ENCODE data around the gene GJB4. TPM values are rescaled to one million over a fixed set of nuclear protein-coding genes. Genes with fewer than 3 reads are reported as not detected.

Gene GJB4
- polyA plus RNA-seq, 1 experiment, result not detected

DNA sequence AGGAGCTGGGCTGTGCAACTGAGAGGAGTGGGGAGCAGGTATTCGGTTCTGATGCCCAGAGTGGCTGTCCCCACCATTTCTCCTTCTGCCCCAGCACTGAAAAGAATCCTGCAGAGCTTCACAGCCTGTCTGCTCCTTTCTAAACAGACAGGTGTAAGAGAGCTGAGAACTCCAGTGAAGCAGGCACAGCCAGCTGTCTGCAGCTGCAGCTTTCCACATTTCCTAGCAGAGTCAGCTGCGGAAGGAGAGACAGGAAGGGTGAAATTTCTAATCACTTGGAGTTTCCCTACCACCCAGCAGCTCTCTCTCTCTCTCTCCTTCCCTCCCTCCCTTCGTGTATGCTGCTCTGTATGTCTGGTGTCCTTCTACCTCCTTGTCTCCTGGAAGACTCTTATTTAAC, 45.2 kb upstream of the GJB4 start:
- DNase-seq (ENCODE audit: low read depth), result no peak
- H3K36me3 ChIP-seq (ENCODE audit: control insufficient read depth, insufficient read depth, low read length), result no peaks in the 10 kb centered on the region
- POLR2A ChIA-PET, result no interaction called here
- no peaks in the 10 kb centered on the region for H3K27me3 ChIP-seq (ENCODE audit: control insufficient read depth, insufficient read depth, low read length)
- CTCF ChIA-PET, result interaction anchor here (0.6 kb wide), 1 partner anchor 145 kb away, joined by 3 read pairs; no protein-coding TSS in a partner anchor
- TF ChIP-seq, protein P1, sequence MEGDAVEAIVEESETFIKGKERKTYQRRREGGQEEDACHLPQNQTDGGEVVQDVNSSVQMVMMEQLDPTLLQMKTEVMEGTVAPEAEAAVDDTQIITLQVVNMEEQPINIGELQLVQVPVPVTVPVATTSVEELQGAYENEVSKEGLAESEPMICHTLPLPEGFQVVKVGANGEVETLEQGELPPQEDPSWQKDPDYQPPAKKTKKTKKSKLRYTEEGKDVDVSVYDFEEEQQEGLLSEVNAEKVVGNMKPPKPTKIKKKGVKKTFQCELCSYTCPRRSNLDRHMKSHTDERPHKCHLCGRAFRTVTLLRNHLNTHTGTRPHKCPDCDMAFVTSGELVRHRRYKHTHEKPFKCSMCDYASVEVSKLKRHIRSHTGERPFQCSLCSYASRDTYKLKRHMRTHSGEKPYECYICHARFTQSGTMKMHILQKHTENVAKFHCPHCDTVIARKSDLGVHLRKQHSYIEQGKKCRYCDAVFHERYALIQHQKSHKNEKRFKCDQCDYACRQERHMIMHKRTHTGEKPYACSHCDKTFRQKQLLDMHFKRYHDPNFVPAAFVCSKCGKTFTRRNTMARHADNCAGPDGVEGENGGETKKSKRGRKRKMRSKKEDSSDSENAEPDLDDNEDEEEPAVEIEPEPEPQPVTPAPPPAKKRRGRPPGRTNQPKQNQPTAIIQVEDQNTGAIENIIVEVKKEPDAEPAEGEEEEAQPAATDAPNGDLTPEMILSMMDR (IDR thresholded peaks at IDR 0.05; ENCODE audit: insufficient read depth, low read depth, low read length), result no peak
- no peak overlapping the region for H3K4me3 ChIP-seq (ENCODE audit: low read depth, low read length)

DNA sequence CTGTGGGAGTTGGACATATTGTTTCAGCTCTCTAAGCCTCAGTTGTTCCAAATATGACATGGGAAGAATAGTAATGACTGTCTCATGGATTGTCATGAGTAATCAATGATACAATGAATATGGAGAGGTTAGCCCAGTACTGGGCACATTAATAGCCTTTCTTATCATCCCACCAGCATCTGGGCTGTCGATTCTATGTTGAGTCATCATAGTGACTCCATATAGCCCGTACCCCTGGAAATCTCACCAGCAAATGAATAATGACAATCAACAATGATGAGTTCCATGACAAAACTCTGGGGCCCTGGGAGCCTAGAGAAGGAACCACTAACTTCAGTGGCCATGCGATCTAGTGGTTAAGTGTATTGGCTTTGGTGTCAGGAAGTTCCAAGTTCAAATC, 44.4 kb upstream of the GJB4 start:
- TF ChIP-seq, protein P1 (IDR thresholded peaks at IDR 0.05; ENCODE audit: insufficient read depth, low read depth, low read length), result no peak
- ChIA-PET POLR2A (no interaction called here), CTCF (no interaction called here)
- no peak for DNase-seq (ENCODE audit: low read depth)
- no peaks in the 10 kb centered on the region for H3K27me3 ChIP-seq (ENCODE audit: control insufficient read depth, insufficient read depth, low read length)
- no peak overlapping the region for H3K4me3 ChIP-seq (ENCODE audit: low read depth, low read length)
- H3K36me3 ChIP-seq (ENCODE audit: control insufficient read depth, insufficient read depth, low read length), result no peaks in the 10 kb centered on the region

DNA sequence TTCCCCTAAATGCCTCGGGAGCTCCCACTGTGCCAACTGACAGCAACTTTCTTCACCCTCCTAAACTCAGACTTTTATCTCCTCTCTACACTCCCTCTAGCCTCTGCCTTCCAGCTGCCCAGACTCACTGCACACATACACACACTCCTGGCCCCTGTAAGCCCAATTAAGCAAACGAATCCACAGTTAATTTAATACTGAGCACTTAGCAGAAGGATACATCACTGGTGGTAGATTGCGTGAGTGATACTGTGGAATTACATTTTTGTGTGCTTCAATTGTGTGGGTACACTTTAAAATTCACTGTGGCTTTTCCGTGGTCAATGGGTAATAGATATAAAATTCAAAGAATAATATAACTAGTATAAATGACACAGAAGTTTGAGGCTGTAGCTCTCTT, 38.3 kb upstream of the GJB4 start:
- ChIA-PET POLR2A (no interaction called here), CTCF (interaction anchor here (1.8 kb wide), 1 partner anchor 22 kb away, joined by 8 read pairs; no protein-coding TSS in a partner anchor)
- DNase-seq (ENCODE audit: low read depth), result no peak
- Histone ChIP-seq H3K4me3 (ENCODE audit: low read depth, low read length) (no peak overlapping the region), H3K27me3 (ENCODE audit: control insufficient read depth, insufficient read depth, low read length) (no peaks in the 10 kb centered on the region), H3K36me3 (ENCODE audit: control insufficient read depth, insufficient read depth, low read length) (no peaks in the 10 kb centered on the region)
- TF ChIP-seq, protein P1 (IDR thresholded peaks at IDR 0.05; ENCODE audit: insufficient read depth, low read depth, low read length), result no peak

DNA sequence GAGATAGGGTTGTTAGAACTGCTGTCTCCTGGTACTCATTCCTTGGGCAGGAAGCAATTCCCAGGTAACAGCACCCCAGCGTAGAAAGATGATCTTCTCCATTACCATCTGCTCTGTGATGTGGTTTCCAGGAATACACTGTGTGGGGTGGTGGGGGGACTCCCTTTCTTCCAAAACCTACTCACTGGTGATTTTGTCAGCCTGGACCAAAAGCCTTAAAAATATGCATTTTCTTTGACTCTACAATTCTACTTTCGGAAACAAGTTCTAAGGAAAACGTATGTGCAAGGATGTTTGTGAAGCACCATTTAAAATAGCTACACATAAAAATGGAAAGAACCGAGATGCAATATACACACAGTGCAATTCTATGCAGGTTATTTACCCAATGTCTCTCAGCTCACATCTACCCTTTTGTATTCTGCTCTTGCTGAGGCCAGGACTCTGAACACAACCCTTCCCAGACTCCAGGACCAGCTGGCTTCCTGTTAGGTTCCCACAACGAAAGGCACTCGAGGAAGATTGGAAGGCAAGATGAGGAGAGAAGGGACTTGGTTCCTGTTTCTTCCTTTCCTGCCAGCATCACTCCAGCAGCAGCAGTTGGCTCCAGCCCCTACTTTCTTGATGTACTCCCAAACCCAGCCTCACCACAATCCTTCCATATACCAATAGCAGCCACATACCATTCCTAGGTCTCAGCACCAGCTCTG, 37.7 kb upstream of the GJB4 start:
- no peak for DNase-seq (ENCODE audit: low read depth)
- ChIA-PET POLR2A (no interaction called here), CTCF (interaction anchor here (1.8 kb wide), 1 partner anchor 21 kb away, joined by 8 read pairs; no protein-coding TSS in a partner anchor)
- H3K4me3 ChIP-seq (ENCODE audit: low read depth, low read length), result no peak overlapping the region
- TF ChIP-seq, protein P1 (IDR thresholded peaks at IDR 0.05; ENCODE audit: insufficient read depth, low read depth, low read length), result no peak
- H3K36me3 ChIP-seq (ENCODE audit: control insufficient read depth, insufficient read depth, low read length), result no peaks in the 10 kb centered on the region
- H3K27me3 ChIP-seq (ENCODE audit: control insufficient read depth, insufficient read depth, low read length), result no peaks in the 10 kb centered on the region

DNA sequence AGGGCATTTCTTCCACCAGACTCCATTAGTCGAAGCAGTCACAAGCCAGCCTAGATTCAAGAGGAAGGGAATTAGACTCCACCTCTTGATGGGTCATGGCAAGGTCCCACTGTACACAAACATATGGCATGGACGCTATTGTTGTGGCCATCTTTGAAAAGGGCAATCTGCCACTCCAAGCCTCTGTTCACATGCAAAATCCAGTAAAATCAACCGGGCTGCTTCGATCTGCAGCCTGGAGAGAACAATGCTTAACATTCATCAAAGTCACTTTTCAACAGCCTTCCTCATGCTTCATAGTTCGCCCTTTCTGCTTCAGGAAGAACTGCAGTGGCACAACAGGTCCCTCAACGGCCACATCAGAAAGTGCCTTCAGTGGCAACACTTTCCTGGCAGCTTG, 32.7 kb upstream of the GJB4 start:
- no peak for DNase-seq (ENCODE audit: low read depth)
- no peaks in the 10 kb centered on the region for H3K27me3 ChIP-seq (ENCODE audit: control insufficient read depth, insufficient read depth, low read length)
- no peaks in the 10 kb centered on the region for H3K36me3 ChIP-seq (ENCODE audit: control insufficient read depth, insufficient read depth, low read length)
- H3K4me3 ChIP-seq (ENCODE audit: low read depth, low read length), result no peak overlapping the region
- CTCF ChIA-PET, result interaction anchor here (3.2 kb wide), 1 partner anchor 16 kb away, joined by 11 read pairs; no protein-coding TSS in a partner anchor
- POLR2A ChIA-PET, result no interaction called here
- TF ChIP-seq, protein P1 (IDR thresholded peaks at IDR 0.05; ENCODE audit: insufficient read depth, low read depth, low read length), result no peak

Data from BJ (cell line).